ENCODE data around the gene PCDHGB5.
A peak's percentile ranks its signal among the peaks of the same experiment; 100 is the strongest.
"Not testable (repeated sequence)": the region's sequence is repeated elsewhere in the genome, so short reads cannot be mapped to it uniquely, and the experiment has no call there.

Gene PCDHGB5

DNA sequence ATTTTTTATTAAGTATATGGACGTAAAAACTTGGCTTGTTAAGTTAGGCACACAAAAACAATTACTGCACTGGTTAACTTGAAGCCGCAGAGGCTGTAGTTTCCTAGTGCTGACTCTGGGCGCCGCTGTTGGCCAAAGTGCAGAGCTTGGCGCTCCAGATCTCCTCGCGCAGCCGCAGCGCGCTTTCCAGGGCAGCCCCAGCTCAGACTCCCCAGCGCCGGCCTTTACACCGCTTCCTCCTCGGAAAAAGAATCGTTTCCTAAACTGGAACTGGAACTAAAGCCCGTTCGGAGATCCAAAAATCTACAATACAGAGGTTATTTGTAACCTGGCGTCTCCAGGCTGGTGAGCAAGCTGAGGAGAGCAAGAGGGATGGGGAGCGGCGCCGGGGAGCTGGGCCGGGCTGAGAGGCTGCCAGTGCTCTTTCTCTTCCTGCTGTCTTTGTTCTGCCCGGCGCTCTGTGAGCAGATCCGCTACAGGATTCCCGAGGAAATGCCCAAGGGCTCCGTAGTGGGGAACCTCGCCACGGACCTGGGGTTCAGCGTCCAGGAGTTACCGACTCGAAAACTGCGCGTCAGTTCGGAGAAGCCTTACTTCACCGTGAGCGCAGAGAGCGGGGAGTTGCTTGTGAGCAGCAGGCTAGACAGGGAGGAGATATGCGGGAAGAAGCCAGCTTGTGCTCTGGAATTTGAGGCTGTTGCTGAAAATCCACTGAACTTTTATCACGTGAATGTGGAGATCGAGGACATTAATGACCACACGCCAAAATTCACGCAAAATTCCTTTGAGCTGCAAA, at the start of gene PCDHGB5:
Gene PCDHGB5, plus strand, starts transcription at position 192 of the 796 bp plus-strand sequence. Its CDS starts 181 bp downstream, at position 373.
- not testable (repeated sequence) for DNase-seq

DNA sequence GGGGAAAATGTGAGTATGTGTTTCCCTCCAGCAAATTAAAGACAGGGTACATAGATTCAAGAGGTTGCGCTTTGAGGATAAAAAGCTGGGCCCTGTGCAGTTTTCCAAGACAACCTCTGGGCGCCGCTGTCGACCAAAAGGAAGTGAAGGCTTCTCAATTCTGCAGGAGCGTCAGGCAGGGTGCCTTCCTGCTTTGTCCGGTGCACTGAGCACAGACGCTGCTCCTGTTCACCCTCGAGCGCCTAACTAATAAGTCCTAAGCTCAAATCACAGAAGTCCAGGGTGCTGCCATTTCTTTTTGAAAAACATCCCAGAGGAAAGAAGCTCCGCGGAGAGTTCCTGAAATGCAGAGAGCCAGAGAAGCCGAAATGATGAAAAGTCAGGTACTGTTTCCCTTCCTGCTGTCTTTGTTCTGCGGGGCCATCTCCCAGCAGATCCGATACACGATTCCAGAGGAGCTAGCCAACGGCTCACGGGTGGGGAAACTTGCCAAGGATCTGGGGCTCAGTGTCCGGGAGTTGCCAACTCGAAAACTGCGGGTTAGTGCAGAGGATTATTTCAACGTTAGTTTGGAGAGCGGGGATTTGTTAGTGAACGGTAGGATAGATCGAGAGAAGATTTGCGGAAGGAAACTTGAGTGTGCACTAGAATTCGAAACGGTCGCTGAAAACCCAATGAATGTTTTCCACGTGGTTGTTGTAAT, 47.7 kb upstream of the PCDHGB5 start, which contains the start of gene PCDHGB1:
Gene PCDHGB1, plus strand, starts transcription at position 183 of the 703 bp plus-strand sequence. Its CDS starts 162 bp downstream, at position 345.
- peak; percentile 83 to 87 for DNase-seq

DNA sequence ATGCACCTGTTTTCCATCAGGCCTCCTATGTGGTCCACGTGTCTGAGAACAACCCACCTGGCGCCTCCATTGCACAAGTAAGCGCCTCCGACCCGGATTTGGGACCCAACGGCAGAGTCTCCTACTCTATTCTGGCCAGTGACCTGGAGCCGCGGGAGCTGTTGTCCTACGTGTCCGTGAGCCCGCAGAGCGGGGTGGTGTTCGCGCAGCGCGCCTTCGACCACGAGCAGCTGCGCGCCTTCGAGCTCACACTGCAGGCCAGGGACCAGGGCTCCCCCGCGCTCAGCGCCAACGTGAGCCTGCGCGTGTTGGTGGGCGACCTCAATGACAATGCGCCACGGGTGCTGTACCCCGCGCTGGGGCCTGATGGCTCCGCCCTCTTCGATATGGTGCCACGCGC, 46.2 kb upstream of the PCDHGB5 start:
- no peak for DNase-seq

DNA sequence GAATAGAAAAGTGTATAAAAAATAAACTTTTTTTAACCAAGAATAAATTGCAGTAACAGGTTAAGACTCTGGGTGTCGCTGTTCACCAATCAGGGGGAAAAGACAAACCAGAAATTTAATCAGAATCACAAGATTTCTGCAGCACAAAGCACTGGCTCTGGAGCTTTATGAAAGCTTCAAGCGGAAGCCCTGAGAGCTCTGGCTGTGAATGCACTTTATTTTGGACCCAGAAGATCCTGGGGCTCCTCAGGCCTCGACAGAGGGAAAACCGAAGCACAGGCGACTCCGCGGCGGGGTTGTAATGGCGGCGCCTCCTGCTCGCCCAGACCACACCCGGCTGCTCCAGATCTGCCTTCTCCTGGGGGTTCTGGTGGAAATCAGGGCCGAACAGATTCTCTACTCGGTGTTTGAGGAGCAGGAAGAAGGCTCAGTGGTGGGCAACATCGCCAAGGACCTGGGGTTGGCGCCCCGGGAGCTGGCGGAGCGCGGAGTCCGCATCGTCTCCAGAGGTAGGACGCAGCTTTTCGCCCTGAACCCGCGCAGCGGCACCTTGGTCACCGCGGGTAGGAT, 42.8 kb upstream of the PCDHGB5 start, which contains the start of gene PCDHGA4:
Gene PCDHGA4, plus strand, starts transcription at position 122 of the 570 bp plus-strand sequence. Its CDS starts 87 bp downstream, at position 209.
- no peak for DNase-seq

DNA sequence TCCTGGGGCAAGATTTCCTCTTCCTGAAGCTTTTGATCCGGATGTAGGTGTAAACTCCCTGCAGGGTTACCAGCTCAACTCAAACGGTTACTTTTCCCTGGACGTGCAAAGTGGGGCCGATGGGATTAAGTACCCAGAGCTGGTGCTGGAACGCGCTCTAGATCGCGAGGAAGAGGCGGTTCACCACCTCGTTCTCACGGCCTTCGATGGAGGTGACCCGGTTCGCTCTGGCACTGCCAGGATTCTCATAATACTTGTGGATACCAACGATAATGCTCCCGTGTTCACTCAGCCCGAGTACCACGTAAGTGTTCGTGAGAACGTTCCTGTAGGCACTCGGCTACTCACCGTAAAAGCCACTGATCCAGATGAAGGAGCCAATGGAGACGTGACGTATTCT, 42.1 kb upstream of the PCDHGB5 start:
- DNase-seq: no peak

DNA sequence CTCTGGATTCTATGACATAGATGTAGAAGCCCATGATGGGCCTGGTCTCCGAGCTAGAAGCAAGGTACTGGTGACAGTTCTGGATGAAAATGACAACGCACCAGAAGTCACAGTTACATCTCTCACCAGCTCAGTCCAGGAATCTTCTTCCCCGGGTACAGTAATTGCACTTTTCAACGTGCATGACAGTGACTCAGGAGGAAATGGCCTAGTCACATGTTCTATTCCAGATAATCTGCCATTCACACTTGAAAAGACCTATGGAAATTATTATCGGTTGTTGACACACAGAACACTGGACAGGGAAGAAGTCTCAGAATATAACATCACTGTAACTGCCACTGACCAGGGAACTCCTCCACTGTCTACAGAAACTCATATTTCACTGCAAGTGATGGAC, 41.6 kb upstream of the PCDHGB5 start:
- DNase-seq: no peak

DNA sequence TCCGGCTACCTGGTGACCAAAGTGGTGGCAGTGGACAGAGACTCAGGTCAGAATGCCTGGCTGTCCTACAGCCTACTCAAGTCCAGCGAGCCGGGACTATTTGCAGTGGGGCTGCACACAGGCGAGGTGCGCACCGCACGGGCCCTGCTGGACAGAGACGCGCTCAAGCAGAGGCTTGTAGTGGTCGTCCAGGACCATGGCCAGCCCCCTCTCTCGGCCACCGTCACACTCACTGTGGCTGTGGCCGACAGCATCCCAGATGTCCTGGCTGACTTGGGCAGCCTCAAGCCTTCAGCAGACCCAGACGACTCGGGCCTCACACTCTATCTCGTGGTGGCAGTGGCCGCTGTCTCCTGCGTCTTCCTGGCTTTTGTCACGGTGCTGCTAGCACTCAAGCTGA, 40.8 kb upstream of the PCDHGB5 start:
- no peak for DNase-seq

DNA sequence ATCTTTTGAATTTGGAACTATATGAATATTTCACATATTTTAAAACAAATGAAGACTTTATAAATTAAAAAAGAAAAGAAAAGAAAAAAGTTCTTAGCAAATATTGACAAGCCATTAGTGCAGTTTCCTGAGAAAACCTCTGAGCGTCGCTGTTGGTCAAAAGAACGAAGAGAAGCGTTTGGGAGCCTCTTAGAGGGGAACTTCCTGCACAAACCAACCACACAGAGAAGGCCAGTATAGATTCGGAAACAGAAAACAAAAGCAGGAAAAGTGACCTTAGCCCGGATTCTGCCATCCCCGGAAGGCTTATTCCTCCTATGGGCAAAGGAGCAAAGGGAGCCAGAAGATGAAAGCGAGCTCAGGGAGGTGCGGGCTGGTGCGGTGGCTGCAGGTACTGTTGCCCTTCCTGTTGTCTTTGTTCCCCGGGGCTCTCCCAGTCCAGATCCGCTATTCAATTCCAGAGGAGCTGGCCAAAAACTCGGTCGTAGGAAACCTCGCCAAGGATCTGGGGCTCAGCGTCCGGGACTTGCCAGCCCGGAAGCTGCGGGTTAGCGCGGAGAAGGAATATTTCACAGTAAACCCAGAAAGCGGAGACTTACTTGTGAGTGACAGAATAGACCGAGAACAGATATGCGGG, 37.8 kb upstream of the PCDHGB5 start, which contains the start of gene PCDHGB2:
Gene PCDHGB2, plus strand, starts transcription at position 205 of the 637 bp plus-strand sequence. Its CDS starts 142 bp downstream, at position 347.
- no peak for DNase-seq

DNA sequence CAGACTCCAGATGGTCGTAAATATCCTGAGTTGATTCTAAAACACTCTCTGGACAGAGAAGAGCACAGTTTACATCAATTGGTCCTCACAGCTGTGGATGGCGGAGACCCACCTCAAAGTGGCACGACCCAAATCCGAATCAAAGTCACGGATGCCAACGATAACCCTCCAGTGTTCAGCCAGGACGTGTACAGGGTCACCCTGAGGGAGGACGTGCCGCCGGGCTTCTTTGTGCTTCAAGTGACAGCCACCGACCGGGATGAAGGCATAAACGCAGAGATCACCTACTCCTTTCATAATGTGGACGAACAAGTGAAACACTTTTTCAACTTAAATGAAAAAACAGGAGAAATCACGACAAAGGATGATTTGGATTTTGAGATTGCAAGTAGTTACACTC, 37.1 kb upstream of the PCDHGB5 start:
- DNase-seq: no peak

DNA sequence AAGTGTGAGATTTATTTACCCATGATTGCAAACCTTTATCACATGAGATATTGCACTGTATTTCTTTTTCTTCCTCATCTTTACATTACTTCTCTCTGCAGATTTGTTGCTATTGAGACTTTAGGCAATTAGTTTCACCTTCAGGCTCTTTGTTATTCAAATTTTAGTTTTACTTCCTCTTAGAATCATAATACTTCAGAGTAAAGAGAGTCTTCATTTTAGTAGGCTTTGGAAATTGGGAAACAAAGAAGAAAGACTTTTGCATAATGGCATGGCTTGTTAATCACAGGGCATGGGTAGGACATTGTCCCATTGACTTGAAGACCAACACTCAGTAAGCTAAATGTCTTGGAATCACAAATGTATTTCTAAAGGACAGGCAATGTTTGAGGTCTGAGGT, 35.0 kb upstream of the PCDHGB5 start:
- no peak for DNase-seq

DNA sequence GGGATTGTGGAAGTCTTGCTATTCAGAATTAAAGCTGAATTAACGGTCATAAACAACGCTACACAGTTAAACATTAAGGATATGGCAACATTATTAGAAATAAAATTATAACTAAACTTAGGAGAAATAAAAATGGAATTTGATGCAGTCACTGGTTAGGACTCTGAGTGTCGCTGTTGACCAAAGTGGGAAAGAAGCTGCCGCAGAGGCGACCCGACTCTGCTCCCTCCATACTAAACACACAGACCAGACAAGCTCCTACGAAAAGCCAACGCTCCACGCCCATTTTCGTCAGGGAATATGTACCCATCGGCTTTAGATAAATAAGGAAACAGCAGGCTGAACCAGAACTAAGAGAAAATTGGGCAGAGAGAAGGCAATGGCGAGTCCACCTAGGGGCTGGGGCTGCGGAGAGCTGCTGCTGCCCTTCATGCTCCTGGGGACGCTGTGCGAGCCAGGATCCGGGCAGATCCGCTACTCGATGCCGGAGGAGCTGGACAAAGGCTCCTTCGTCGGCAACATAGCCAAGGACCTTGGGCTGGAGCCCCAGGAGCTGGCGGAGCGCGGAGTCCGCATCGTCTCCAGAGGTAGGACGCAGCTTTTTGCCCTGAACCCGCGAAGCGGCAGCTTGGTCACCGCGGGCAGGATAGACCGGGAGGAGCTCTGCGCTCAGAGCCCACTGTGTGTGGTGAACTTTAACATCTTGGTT, 33.6 kb upstream of the PCDHGB5 start, which contains the start of gene PCDHGA5:
Gene PCDHGA5, plus strand, starts transcription at position 211 of the 709 bp plus-strand sequence. Its CDS starts 169 bp downstream, at position 380.
- DNase-seq: no peak

DNA sequence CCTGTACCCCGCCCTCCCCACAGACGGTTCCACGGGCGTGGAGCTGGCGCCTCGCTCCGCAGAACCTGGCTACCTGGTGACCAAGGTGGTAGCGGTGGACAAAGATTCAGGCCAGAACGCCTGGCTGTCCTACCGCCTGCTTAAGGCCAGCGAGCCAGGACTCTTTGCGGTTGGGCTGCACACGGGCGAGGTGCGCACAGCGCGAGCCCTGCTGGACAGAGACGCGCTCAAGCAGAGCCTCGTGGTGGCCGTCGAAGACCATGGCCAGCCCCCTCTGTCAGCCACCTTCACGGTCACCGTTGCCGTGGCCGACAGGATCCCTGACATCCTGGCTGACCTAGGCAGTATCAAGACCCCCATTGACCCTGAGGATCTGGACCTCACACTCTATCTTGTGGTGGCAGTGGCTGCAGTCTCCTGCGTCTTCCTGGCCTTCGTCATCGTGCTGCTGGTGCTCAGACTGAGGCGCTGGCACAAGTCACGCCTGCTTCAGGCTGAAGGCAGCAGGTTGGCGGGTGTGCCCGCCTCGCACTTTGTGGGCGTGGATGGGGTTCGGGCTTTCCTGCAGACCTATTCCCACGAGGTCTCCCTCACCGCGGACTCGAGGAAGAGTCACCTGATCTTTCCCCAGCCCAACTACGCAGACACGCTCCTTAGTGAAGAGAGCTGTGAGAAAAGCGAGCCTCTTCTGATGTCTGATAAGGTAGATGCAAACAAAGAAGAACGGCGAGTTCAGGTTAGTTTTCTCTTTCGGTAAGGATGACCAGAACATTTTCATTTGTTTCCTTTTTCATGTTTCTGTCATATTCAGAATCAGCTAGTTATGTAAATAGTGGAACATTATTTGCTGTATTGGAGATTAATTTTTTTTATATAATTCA, 31.5 kb upstream of the PCDHGB5 start:
- no peak for DNase-seq

DNA sequence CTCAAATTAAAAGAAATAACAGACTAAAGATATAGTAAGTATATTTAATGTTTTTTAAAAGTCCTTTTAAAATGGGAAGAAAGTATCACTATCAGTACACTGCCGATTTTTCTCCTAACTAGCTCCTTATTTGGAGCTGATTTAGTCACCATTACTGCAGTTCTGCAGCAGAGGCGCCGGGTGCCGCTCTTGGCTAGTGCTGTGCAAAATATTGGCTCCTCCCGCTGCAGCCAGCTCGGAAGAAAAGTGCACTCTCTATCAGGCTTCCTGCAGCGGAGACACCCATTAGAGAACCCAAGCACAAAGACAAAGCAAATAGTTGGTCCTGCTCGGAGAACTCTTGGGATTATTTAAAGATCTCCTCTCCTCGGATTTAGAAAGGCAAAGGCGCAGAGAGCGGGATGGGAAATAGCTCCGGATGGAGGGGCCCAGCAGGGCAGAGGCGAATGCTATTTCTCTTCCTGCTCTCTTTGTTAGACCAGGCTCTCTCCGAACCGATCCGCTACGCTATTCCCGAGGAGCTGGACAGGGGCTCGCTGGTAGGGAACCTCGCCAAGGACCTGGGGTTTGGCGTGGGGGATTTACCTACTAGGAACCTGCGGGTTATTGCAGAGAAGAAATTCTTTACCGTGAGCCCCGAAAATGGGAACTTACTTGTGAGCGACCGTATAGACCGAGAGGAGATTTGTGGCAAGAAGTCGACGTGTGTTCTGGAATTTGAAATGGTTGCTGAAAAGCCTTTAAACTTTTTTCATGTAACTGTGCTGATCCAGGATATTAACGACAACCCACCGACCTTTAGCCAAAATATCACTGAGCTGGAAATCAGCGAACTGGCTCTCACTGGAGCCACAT, 27.5 kb upstream of the PCDHGB5 start, which contains the start of gene PCDHGB3:
Gene PCDHGB3, plus strand, starts transcription at position 249 of the 855 bp plus-strand sequence. Its CDS starts 153 bp downstream, at position 402.
- DNase-seq: no peak

DNA sequence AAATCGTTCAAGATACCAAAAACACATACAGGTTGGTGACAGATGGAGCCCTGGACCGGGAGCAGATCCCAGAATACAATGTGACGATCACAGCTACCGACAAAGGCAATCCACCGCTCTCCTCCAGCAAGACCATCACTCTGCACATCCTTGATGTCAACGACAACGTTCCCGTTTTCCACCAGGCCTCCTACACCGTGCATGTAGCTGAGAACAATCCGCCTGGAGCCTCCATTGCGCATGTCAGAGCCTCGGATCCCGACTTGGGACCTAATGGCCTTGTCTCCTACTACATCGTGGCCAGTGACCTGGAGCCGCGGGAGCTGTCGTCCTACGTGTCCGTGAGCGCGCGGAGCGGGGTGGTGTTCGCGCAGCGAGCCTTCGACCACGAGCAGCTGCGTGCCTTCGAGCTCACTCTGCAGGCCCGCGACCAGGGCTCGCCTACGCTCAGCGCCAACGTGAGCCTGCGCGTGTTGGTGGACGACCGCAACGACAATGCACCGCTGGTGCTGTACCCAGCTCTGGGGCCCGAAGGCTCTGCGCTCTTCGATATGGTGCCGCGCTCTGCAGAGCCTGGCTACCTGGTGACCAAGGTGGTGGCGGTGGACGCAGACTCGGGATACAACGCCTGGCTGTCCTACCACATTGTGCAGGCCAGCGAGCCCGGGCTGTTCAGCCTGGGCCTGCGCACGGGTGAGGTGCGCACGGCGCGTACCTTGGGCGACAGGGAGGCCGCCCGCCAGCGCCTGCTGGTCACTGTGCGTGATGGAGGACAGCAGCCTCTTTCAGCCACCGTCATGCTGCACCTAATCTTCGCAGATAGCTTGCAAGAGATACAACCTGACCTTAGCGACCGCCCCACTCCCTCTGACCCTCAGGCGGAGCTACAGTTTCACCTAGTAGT, 25.9 kb upstream of the PCDHGB5 start:
- no peak for DNase-seq

DNA sequence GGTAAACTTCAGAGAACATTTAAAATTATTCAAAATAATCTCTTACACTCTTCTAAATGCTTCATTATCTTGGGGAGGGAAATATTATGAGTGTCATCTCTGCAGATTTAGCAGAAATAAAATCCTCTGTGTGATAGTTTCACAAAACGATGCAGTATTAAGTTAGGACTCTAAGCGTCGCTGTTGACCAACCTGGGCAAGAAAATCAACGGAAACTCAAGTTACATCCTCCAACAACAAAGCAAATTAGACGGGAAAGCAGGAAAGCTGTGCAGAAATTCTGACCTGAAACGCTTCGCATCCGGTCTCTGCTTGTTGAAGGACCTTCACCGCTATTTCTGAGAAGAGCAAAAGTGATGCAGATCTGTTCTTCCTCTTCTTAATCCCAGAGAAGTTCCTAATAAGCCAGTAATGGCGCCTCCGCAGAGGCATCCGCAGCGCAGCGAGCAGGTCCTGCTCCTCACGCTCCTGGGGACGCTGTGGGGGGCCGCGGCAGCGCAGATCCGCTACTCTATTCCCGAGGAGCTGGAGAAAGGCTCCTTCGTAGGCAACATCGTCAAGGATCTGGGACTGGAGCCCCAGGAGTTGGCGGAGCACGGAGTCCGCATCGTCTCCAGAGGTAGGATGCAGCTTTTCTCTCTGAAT, 24.0 kb upstream of the PCDHGB5 start, which contains the start of gene PCDHGA6:
Gene PCDHGA6, plus strand, starts transcription at position 219 of the 645 bp plus-strand sequence. Its CDS starts 193 bp downstream, at position 412.
- no peak for DNase-seq

DNA sequence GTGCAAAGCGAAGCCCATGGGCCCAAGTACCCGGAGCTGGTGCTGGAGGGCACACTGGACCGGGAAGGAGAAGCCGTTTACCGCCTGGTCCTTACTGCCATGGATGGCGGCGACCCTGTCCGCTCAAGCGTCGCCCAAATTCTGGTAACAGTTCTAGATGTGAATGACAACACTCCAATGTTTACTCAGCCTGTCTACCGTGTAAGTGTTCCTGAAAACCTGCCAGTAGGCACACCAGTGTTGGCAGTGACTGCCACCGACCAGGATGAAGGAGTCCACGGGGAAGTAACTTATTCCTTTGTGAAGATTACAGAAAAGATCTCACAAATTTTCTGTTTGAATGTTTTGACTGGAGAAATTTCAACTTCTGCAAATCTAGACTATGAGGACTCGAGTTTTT, 23.1 kb upstream of the PCDHGB5 start:
- DNase-seq: no peak

DNA sequence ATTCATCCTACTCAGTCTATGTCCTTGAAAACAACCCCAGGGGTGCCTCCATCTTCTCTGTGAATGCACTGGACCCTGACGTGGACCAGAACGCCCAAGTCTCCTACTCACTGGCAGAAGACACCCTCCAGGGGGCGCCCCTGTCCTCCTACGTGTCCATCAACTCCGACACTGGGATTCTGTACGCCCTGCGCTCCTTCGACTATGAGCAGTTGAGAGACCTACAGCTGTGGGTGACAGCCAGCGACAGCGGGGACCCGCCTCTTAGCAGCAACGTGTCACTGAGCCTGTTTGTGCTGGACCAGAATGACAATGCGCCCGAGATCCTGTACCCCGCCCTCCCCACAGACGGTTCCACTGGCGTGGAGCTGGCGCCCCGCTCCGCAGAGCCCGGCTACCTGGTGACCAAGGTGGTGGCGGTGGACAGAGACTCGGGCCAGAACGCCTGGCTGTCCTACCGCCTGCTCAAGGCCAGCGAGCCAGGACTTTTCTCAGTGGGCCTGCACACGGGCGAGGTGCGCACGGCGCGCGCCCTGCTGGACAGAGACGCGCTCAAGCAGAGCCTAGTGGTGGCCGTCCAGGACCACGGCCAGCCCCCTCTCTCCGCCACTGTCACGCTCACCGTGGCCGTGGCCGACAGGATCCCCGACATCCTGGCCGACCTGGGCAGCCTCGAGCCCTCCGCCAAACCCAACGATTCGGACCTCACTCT, 22.1 kb upstream of the PCDHGB5 start:
- DNase-seq: not testable (repeated sequence)
